Body of pancreas (tissue), 4 donors: Measurements from ENCODE around the gene CYSLTR2. TPM values are rescaled to one million over a fixed set of nuclear protein-coding genes. Genes with fewer than 3 reads are reported as not detected.
A peak's percentile ranks its signal among the peaks of the same experiment; 100 is the strongest.

Source experiments
- ATAC-seq: fragments of 150-250 bp; one replicate; pipeline ENCODE4 v1.9.1; 2016
- DNase-seq, 4 donors: peaks; one replicate each; pipeline ENCODE4 v3.0.0-alpha.2; 2019
- H3K27ac ChIP-seq, 4 donors: fragments of 200-600 bp; sonication (generic); 1 replicate in 3 of 4; 2 replicates in 1 of 4; pipeline versions ENCODE4 v1.5.1 to v1.6.1; 2016 to 2019; ENCODE audit warnings: mild to moderate bottlenecking in 1 of 4, mixed read lengths in 1 of 4, moderate library complexity in 1 of 4
- H3K27me3 ChIP-seq, 2 donors: fragments of 200-600 bp; sonication (generic); one replicate each; pipeline ENCODE4 v1.6.0; 2016; ENCODE audit warnings: mild to moderate bottlenecking in 1 of 2
- H3K36me3 ChIP-seq, 2 donors: fragments of 200-600 bp; sonication (generic); replicated peaks in 1 of 2; 2 replicates each; pipeline ENCODE4 v1.5.1; 2016; ENCODE audit warnings: low read depth in 2 of 2; ENCODE audit not compliant: insufficient read depth in 1 of 2
- H3K4me1 ChIP-seq: fragments of 200-600 bp; sonication (generic); one replicate; pipeline ENCODE4 v1.6.0; 2016
- H3K4me3 ChIP-seq, 2 donors: fragments of 200-600 bp; sonication (generic); 1 replicate in 1 of 2; 2 replicates in 1 of 2; pipeline ENCODE4 v1.5.1; 2016 to 2019
- H3K9me3 ChIP-seq, 3 donors: fragments of 200-600 bp; sonication (generic); 1 replicate in 2 of 3; 2 replicates in 1 of 3; pipeline ENCODE4 v1.5.1; 2016
- POLR2A ChIP-seq, 3 donors: fragments of 450-650 bp; IDR thresholded peaks; one replicate each; pipeline ENCODE4 v1.6.1; 2016; ENCODE audit warnings: antibody characterized with exemption in 3 of 3, mild to moderate bottlenecking in 2 of 3
- WGBS, 2 donors: methylation state at CpG; one replicate each; pipeline ENCODE4 v1.1.5; 2017; 5-methylcytosine and 5-hydroxymethylcytosine counted together
- intact Hi-C: fragments of 100-400 bp; cut with DNase I; formaldehyde crosslinking; loops from one replicate; pipeline ENCODE4 v1.15.1; 2023
- total RNA-seq, 2 donors: library from RNA; depleted of rRNA; stranded (reverse); fragments of >200 nt; gene quantifications; one replicate each; pipeline ENCODE4 v1.1.0, GENCODE V29; 2016
- TF ChIP-seq, protein P1 (sequence below), 7 experiments: fragments of 450-650 bp in 4 of 7; fragments of 200-600 bp in 3 of 7; sonication (generic) in 3 of 7; IDR thresholded peaks; one replicate each; pipeline ENCODE4 v1.5.1; 2016 to 2019; ENCODE audit warnings: antibody characterized with exemption in 7 of 7

Gene CYSLTR2
- total RNA-seq, 2 donors from 2014 or later = 0.52 TPM; not detected in 1

DNA sequence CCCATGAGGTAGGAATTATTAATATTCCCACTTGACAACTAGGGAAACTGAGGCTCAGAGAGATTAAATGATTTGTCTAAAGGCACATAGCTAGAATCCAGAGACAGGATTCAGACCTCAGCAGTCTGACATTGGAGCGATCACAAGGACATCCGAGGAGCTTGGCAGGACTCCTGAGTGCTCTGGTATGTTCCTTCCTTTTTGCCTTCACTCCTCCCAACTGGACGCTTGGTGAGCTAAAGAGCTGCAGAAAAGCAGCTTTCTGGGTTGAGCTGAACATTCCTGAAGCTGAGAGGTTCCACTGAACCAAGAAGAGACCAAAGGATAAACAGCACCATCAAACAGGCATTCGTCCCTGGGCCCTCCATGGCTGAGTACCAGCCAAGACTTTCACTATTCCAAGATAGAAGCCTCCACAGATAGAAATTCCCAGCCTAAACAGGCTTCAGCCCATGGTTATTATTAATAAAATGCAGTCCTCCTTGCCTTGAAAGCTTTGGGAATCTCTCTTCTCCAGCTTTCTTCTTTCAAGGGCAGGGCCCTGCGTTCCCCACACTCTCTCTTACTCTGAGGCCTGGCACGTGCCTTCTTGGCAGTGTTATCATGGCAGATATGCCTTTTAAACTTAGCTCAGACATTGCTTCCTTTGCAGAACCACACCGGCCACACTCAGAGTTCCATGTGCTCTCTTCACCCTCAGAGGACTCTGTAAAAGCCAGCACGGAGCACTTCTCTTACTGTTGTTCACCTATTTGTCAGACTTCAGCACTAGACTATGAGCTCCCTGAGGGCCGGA is 97.1 kb downstream of the CYSLTR2 start:
- Histone ChIP-seq H3K9me3 (no peaks in the 10 kb centered on the region), H3K27ac (no peak overlapping the region), H3K27me3 (no peaks in the 10 kb centered on the region), H3K4me1 (peaks cover 6% of the 10 kb centered on the region), H3K36me3 (no peaks in the 10 kb centered on the region), H3K4me3 (no peak overlapping the region)
- DNase-seq (peak in 2 of 4 donors; percentile 14 to 27), ATAC-seq (peak; percentile 43)
- TF ChIP-seq, protein P1, sequence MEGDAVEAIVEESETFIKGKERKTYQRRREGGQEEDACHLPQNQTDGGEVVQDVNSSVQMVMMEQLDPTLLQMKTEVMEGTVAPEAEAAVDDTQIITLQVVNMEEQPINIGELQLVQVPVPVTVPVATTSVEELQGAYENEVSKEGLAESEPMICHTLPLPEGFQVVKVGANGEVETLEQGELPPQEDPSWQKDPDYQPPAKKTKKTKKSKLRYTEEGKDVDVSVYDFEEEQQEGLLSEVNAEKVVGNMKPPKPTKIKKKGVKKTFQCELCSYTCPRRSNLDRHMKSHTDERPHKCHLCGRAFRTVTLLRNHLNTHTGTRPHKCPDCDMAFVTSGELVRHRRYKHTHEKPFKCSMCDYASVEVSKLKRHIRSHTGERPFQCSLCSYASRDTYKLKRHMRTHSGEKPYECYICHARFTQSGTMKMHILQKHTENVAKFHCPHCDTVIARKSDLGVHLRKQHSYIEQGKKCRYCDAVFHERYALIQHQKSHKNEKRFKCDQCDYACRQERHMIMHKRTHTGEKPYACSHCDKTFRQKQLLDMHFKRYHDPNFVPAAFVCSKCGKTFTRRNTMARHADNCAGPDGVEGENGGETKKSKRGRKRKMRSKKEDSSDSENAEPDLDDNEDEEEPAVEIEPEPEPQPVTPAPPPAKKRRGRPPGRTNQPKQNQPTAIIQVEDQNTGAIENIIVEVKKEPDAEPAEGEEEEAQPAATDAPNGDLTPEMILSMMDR (IDR thresholded peaks at IDR 0.05) = no peak
- TF ChIP-seq POLR2A (IDR thresholded peaks at IDR 0.05) = no peak
- WGBS, 2 donors = 64 to 75% methylated on average over 9 of the region's 9 CpGs
- intact Hi-C loops = no loop called here

DNA sequence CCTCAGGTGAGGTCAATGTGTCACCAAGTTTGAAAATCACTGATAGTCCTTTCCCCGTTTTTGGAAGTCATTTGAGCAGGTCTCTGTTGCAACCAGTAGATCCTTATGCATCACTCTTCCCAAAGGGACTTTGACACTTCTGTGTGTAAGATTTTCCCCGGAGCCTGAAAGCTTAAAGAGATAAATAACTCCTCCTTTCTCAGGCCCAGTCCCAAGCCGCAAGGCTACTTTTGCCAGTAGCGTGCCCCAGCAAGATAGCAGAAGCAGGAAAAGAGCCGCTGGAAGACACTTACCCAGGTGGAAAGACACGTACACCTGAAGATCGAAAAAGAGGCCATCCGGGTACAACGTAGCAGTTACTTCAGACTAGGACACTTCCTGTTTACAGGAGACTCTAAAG is 106.9 kb downstream of the CYSLTR2 start:
- Histone ChIP-seq H3K27me3 (no peaks in the 10 kb centered on the region), H3K36me3 (no peaks in the 10 kb centered on the region), H3K27ac (no peak overlapping the region), H3K4me3 (no peak overlapping the region), H3K4me1 (no peaks in the 10 kb centered on the region), H3K9me3 (peaks cover 0 to 6% (median 0%) of the 10 kb centered on the region in 3 donors)
- 82 to 84% methylated on average over 9 of the region's 9 CpGs for WGBS, 2 donors
- DNase-seq (no peak), ATAC-seq (no peak)
- TF ChIP-seq, protein P1 (IDR thresholded peaks at IDR 0.05) = no peak
- TF ChIP-seq POLR2A (IDR thresholded peaks at IDR 0.05) = no peak
- intact Hi-C loops = no loop called here

Other genes starting within 250 kb of the CYSLTR2 start
- gene LPAR6, start 240.8 kb upstream of the CYSLTR2 start, total RNA-seq = 10 to 100 TPM in 1 of 2 donors, 1 to 10 TPM in 1; 6.3 to 11.7 TPM
- 1 to 10 TPM; 1.6 to 6.0 TPM for gene RCBTB2, start 120.8 kb upstream of the CYSLTR2 start, total RNA-seq